Motor neuron (in vitro differentiated cells): ENCODE measurements around the gene PPEF2. TPM values are rescaled to one million over a fixed set of nuclear protein-coding genes. Genes with fewer than 3 reads are reported as not detected.
"Not testable (repeated sequence)": the region's sequence is repeated elsewhere in the genome, so short reads cannot be mapped to it uniquely, and the experiment has no call there.

Experiments used
- ATAC-seq, 8 experiments: fragments of 200-7000 bp; cut with Tn5 transposase; replicated peaks in 6 of 8; 2 replicates each; pipeline ENCODE4 v1.8.0; 2021; ENCODE audit warnings: mild to moderate bottlenecking in 8 of 8, moderate library complexity in 8 of 8
- H3K27ac ChIP-seq, 2 donors: fragments of 250-450 bp; sonication (Bioruptor Pico); 2 replicates each; pipeline ENCODE4 v1.9.0; 2021; ENCODE audit warnings: antibody characterized with exemption in 2 of 2, mild to moderate bottlenecking in 2 of 2, moderate library complexity in 1 of 2
- H3K4me1 ChIP-seq, 2 donors: fragments of 250-450 bp; sonication (Bioruptor Pico); replicated peaks in 1 of 2; 2 replicates each; pipeline ENCODE4 v1.6.1; 2021; ENCODE audit warnings: antibody characterized with exemption in 2 of 2, mild to moderate bottlenecking in 2 of 2, moderate library complexity in 1 of 2
- H3K4me3 ChIP-seq, 5 donors: fragments of 250-450 bp; sonication (Bioruptor Pico); 2 replicates each; pipeline ENCODE4 v1.9.0; 2021; ENCODE audit warnings: antibody characterized with exemption in 5 of 5, mild to moderate bottlenecking in 5 of 5, moderate library complexity in 4 of 5
- WGBS, 10 experiments: fragments of 450-650 bp; shearing (Covaris generic); methylation state at CpG; one replicate each; pipeline ENCODE4 v1.0.0; 2022; 5-methylcytosine and 5-hydroxymethylcytosine counted together
- in situ Hi-C, 9 experiments: fragments of 400-800 bp; cut with MboI; loops; one replicate each; pipeline ENCODE4 v1.15.0; 2021; ENCODE audit warnings: low sequenced_read_pairs in 9 of 9, low pct_unique_long_range_greater_than_20kb in 2 of 9; ENCODE audit not compliant: unreplicated experiment in 9 of 9
- total RNA-seq, 8 experiments: library from RNA; unstranded; fragments of 300-600 nt; gene quantifications; 2 replicates each; pipeline versions ENCODE4 v1.2.3 to v1.2.4, GENCODE V29; 2022

PPEF2 gene
- total RNA-seq, 8 experiments from 2014 or later = 0.15 to 0.80 (median 0.29) TPM; not detected in 3

DNA sequence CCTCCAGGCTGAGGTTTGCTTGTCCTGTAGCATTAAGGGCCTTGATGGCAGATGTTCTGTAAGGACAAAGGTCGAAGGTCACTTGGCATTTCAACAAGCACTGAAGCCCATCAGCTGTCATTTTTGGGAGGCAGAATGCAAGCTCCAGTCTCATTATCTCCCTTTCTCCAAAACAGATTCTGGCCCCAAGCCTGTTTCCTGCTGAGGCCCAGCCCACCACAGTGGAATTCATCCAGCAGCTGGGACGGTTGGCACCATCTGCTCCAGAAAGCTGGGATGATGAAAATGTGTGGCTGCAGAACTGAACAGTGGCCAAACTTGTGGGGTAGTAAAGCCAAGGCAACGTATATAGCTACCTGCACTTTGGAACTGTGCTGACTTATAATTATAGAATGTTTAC is 17.7 kb upstream of the PPEF2 start:
- in situ Hi-C loops = no loop called here
- no peak for ATAC-seq
- 34 to 100% (median 72%) methylated on average over 1 to 3 of the region's 3 CpGs; no CpG with 5 or more reads in 2 of the 10 experiments for WGBS, 10 experiments
- no peak overlapping the region for H3K27ac ChIP-seq
- no peaks in the 10 kb centered on the region for H3K4me1 ChIP-seq
- H3K4me3 ChIP-seq = no peak overlapping the region

- Histone ChIP-seq H3K4me1 (no peaks in the 10 kb centered on the region), H3K4me3 (no peak overlapping the region), H3K27ac (no peak overlapping the region)
- in situ Hi-C loops = no loop called here
- peak in 6 of 8 experiments; percentile 44 to 89 (median 68) for ATAC-seq
- 0 to 100% (median 78%) methylated on average over 1 of the region's 1 CpG; no CpG with 5 or more reads in 1 of the 10 experiments for WGBS, 10 experiments
These were observed 13.9 kb upstream of the PPEF2 start for GRCh38 chr4:75916091-75916661.

DNA sequence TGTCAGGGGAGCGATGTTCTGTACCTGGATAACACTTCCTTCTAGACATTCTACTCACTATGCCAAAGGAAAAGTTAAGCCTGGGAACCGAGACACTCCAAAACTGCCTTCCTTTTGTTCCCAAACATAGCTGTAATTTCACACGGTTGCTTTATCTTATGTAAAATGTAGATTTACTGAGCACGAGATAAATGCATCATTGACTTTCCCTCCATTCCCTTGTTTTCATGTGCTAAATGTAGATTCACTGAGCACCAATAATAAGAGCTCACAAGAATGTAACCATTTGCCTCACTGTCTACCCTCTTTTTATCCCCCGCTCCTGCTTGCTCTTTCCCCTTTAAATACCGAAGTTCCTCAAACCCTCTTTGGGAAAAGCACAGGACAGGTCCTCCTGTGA is 10.7 kb upstream of the PPEF2 start:
- no peaks in the 10 kb centered on the region for H3K4me1 ChIP-seq
- H3K4me3 ChIP-seq = no peak overlapping the region
- no peak overlapping the region for H3K27ac ChIP-seq
- in situ Hi-C loops = no loop called here
- ATAC-seq = no peak
- WGBS, 10 experiments = 0 to 100% (median 63%) methylated on average over 1 to 6 of the region's 6 CpGs

DNA sequence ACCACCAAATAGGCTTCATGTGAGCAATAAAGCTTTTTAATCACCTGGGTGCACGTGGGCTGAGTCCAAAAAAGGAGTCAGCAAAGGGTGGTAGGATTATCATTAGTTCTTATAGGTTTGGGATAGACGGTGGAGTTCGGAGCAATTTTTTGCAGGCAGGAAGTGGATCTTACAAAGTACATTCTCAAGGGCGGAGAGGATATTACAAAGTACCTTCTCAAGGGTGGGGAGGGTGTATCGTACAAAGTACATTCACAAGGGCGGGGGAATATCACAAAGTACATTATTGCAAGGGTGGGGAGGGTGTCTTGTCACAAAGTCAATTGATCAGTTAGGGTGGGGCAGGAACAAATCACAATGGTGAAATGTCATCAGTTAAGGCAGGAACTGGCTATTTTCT is 8.6 kb upstream of the PPEF2 start:
- ATAC-seq, in situ Hi-C loops, H3K27ac ChIP-seq, H3K4me1 ChIP-seq, H3K4me3 ChIP-seq: not testable (repeated sequence)
- 33 to 100% (median 69%) methylated on average over 1 to 6 of the region's 6 CpGs; no CpG with 5 or more reads in 2 of the 10 experiments for WGBS, 10 experiments

- WGBS, 10 experiments = 42 to 100% (median 76%) methylated on average over 1 to 5 of the region's 5 CpGs
- H3K4me3 ChIP-seq = no peak overlapping the region
- H3K4me1 ChIP-seq = no peaks in the 10 kb centered on the region
- in situ Hi-C loops = no loop called here
- ATAC-seq = peak in 1 of 8 experiments; percentile 16
- no peak overlapping the region for H3K27ac ChIP-seq
These were observed 7.2 kb upstream of the PPEF2 start for GRCh38 chr4:75909405-75909804.

GRCh38 chr4:75908555-75908954 is 6.3 kb upstream of the PPEF2 start:
- 0 to 83% (median 59%) methylated on average over 1 to 3 of the region's 3 CpGs for WGBS, 10 experiments
- H3K4me1 ChIP-seq = no peaks in the 10 kb centered on the region
- ATAC-seq = no peak
- no peak overlapping the region for H3K27ac ChIP-seq
- in situ Hi-C loops = no loop called here
- H3K4me3 ChIP-seq = no peak overlapping the region

DNA sequence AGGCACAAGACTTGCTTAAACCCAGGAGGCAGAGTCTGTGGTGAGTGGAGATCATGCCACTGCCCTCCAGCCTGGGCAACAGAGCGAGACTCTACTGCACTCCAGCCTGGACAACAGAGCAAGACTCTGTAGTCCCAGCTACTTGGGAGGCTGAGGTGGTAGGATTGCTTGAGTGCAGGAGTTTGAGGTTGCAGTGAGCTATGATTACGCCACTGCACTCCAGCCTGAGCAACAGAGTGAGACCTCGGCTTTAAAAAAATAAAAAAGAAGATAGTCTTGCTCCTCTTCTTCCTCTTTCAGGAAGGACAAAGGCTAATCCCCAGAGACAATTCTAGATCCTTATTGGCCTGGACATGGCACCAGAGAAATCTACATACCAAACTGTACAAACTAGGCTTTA is 5.7 kb upstream of the PPEF2 start:
- no peak for ATAC-seq
- no peak overlapping the region for H3K27ac ChIP-seq
- no peaks in the 10 kb centered on the region for H3K4me1 ChIP-seq
- 20 to 100% (median 70%) methylated on average over 1 to 3 of the region's 3 CpGs; no CpG with 5 or more reads in 3 of the 10 experiments for WGBS, 10 experiments
- no peak overlapping the region for H3K4me3 ChIP-seq
- in situ Hi-C loops = no loop called here

DNA sequence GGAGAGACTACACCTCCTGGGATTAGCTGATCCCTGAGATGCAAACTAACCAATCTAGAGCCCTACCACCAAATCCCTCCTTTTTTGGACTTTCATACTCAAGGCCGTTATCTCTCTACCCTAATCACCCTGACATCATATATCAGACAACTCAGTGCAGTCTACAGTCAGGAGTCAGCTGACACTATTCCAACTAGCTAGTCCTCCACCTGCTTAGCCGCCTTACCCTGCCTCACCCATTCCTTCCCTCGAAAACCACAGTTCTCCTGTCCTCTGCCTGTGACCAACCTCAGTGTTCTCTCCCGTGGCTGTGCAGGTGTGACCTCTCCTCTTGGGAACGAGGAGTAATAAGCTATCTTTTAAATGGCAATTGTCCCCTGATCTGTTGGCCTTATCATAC is 1.8 kb upstream of the PPEF2 start:
- Histone ChIP-seq H3K27ac (no peak overlapping the region), H3K4me3 (no peak overlapping the region), H3K4me1 (no peaks in the 10 kb centered on the region)
- ATAC-seq = no peak
- 44 to 93% (median 78%) methylated on average over 1 to 4 of the region's 5 CpGs for WGBS, 10 experiments
- in situ Hi-C loops = no loop called here

DNA sequence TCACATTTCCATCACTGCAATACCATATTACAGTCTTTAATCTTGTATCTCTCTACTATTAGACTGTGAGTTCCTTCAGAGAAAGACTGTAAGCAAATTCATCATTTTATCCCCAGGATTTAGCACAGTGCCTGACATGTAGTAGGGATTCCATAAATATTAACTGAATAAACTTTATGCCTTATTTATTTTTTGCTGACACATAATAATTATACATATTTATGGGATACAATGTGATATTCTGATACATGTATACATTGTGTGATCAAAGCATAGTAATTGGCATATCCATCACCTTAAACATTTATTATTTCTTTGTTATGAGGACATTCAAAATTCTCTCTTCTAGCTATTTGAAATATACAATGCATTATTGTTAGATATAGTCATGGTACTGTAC is 3.7 kb downstream of the PPEF2 start:
- in situ Hi-C loops = no loop called here
- no peak for ATAC-seq

GRCh38 chr4:75895744-75896314 is 6.4 kb downstream of the PPEF2 start:
- ATAC-seq = peak in 3 of 8 experiments; percentile 69 to 80 (median 74)
- in situ Hi-C loops = no loop called here
- Histone ChIP-seq H3K4me3 (no peak overlapping the region), H3K4me1 (no peaks in the 10 kb centered on the region), H3K27ac (no peak overlapping the region)
- WGBS, 10 experiments = 0 to 83% (median 44%) methylated on average over 1 to 3 of the region's 4 CpGs; no CpG with 5 or more reads in 1 of the 10 experiments

More for the DNA sequence above, 3.7 kb downstream of the PPEF2 start:
- Histone ChIP-seq H3K4me3 (no peak overlapping the region), H3K27ac (no peak overlapping the region), H3K4me1 (no peaks in the 10 kb centered on the region)

DNA sequence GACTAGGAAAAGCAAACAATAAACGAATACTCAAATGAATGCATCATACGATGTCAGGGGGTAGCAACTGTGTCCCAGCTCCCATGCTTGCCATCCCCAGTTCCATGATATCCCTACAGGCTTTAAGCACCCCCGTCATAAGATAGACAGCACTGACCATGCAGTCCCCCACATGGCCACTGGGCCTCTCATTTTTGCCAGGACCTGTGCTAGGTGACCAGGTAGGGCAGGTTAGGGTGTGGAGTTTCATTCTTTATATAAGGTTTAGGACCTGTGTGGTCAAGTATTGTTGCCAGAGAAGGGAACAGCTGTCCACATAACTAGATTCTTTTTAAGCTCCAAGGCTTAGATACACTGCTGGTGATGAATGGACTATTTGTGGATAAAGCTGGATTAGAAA is 9.7 kb downstream of the PPEF2 start:
- no peak overlapping the region for H3K27ac ChIP-seq
- ATAC-seq = peak in 1 of 8 experiments; percentile 55
- 50 to 93% (median 79%) methylated on average over 1 to 3 of the region's 3 CpGs; no CpG with 5 or more reads in 4 of the 10 experiments for WGBS, 10 experiments
- H3K4me3 ChIP-seq = no peak overlapping the region
- no peaks in the 10 kb centered on the region for H3K4me1 ChIP-seq
- in situ Hi-C loops = no loop called here

- ATAC-seq = no peak
- in situ Hi-C loops = no loop called here
- Histone ChIP-seq H3K4me1 (no peaks in the 10 kb centered on the region), H3K4me3 (no peak overlapping the region), H3K27ac (no peak overlapping the region)
- WGBS, 10 experiments = 59 to 100% (median 90%) methylated on average over 1 to 8 of the region's 14 CpGs; no CpG with 5 or more reads in 3 of the 10 experiments
These were observed 10.6 kb downstream of the PPEF2 start for GRCh38 chr4:75891611-75892010.

DNA sequence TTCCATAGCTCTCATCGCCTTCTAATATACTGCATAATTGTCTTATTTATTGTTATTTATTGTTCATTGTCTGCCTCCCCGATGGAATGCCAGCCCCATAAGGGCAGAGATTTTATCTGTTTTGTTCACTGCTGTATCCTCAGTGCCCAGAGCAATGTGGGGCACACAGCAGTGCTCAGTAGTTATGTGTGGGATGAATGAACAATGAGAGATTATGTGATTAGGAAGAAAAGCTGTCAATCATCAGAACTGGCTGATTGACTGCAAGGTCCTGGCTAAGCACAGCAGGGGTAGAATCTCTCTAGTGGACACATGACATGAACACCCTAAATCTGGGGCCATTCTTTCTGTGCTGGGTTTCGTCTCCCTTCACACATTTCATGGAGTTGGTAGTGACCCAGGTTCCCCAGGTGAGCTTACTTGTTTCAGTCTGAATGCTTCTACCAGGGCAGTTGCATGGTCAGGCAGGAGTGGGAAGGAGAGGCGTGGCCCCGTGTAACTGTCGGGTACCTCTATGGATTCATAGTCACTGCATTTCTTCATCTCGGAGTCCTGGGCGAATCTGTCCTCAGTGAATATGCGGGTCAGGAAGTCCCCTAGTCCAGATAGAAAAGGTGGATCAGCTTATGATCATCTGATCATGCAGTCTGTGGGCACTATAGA is 12.6 kb downstream of the PPEF2 start:
- Histone ChIP-seq H3K4me1 (no peaks in the 10 kb centered on the region), H3K4me3 (no peak overlapping the region), H3K27ac (no peak overlapping the region)
- WGBS, 10 experiments = 57 to 100% (median 80%) methylated on average over 1 to 8 of the region's 9 CpGs
- in situ Hi-C loops = no loop called here
- no peak for ATAC-seq
